H9 (cell line): ENCODE measurements around the gene NUP210. TPM values are rescaled to one million over a fixed set of nuclear protein-coding genes. Genes with fewer than 3 reads are reported as not detected.

Experiments used
- DNase-seq: peaks from one replicate; pipeline ENCODE4 v3.0.0-alpha.2; 2017
- H2AFZ ChIP-seq: one replicate; pipeline ENCODE4 v1.6.1; 2013; ENCODE audit warnings: mild to moderate bottlenecking, low read length, control low read depth, moderate library complexity
- H2AK5ac ChIP-seq: 2 replicates; pipeline ENCODE4 v1.6.1; 2013; ENCODE audit warnings: low read length, control low read depth, mixed read lengths; ENCODE audit not compliant: insufficient read length
- H2BK120ac ChIP-seq: one replicate; pipeline ENCODE4 v1.6.1; 2013; ENCODE audit warnings: low read depth, mild to moderate bottlenecking, low read length, control low read depth, inconsistent platforms; ENCODE audit not compliant: poor library complexity, severe bottlenecking
- H2BK12ac ChIP-seq: 2 replicates; pipeline ENCODE4 v1.6.1; 2013; ENCODE audit warnings: low read length, control low read depth, mixed read lengths, low read depth; ENCODE audit not compliant: insufficient read length
- H2BK15ac ChIP-seq: 2 replicates; pipeline ENCODE4 v1.6.1; 2013; ENCODE audit warnings: low read depth, low read length, control low read depth
- H2BK20ac ChIP-seq: one replicate; pipeline ENCODE4 v1.6.1; 2013; ENCODE audit warnings: low read depth, mild to moderate bottlenecking, low read length, control low read depth, inconsistent platforms; ENCODE audit not compliant: poor library complexity, severe bottlenecking
- H2BK5ac ChIP-seq: 2 replicates; pipeline ENCODE4 v1.6.1; 2013; ENCODE audit warnings: low read length, control low read depth, mixed read lengths; ENCODE audit not compliant: insufficient read length
- H3K14ac ChIP-seq: 2 replicates; pipeline ENCODE4 v1.6.1; 2013; ENCODE audit warnings: low read length, control low read depth; ENCODE audit not compliant: insufficient read depth
- H3K18ac ChIP-seq: 2 replicates; pipeline ENCODE4 v1.6.1; 2013; ENCODE audit warnings: low read depth, mild to moderate bottlenecking, mixed read lengths, low read length, control low read depth; ENCODE audit not compliant: insufficient read length
- H3K23ac ChIP-seq: 2 replicates; pipeline ENCODE4 v1.6.1; 2013; ENCODE audit warnings: low read length, control low read depth, mixed read lengths, low read depth; ENCODE audit not compliant: insufficient read length
- H3K23me2 ChIP-seq: 2 replicates; pipeline ENCODE4 v1.6.1; 2013; ENCODE audit warnings: low read depth, mild to moderate bottlenecking, mixed read lengths, low read length, control low read depth; ENCODE audit not compliant: insufficient read length, poor library complexity, severe bottlenecking
- H3K27ac ChIP-seq: 2 replicates; pipeline ENCODE4 v1.5.1; 2013; ENCODE audit warnings: low read length, control low read depth, mixed read lengths, low read depth; ENCODE audit not compliant: insufficient read length
- H3K27me3 ChIP-seq: 2 replicates; pipeline ENCODE4 v1.6.1; 2013; ENCODE audit warnings: low read length, control low read depth, inconsistent platforms; ENCODE audit not compliant: insufficient read depth
- H3K4ac ChIP-seq: 2 replicates; pipeline ENCODE4 v1.6.1; 2013; ENCODE audit warnings: low read depth, mild to moderate bottlenecking, control low read depth, inconsistent platforms, low read length, moderate library complexity
- H3K4me1 ChIP-seq: 2 replicates; pipeline ENCODE4 v1.6.1; 2013; ENCODE audit warnings: low read length, control low read depth, inconsistent platforms; ENCODE audit not compliant: insufficient read depth
- H3K4me2 ChIP-seq: 2 replicates; pipeline ENCODE4 v1.6.1; 2013; ENCODE audit warnings: low read length, control low read depth, mixed read lengths; ENCODE audit not compliant: insufficient read length, insufficient read depth
- H3K56ac ChIP-seq: 2 replicates; pipeline ENCODE4 v1.6.1; 2013; ENCODE audit warnings: low read depth, mild to moderate bottlenecking, mixed read lengths, low read length, control low read depth; ENCODE audit not compliant: insufficient read length
- H3K79me1 ChIP-seq: 2 replicates; pipeline ENCODE4 v1.6.1; 2013; ENCODE audit warnings: low read depth, mild to moderate bottlenecking, moderate library complexity, low read length, control low read depth, inconsistent platforms; ENCODE audit not compliant: insufficient read depth, poor library complexity, severe bottlenecking
- H3K79me2 ChIP-seq: 2 replicates; pipeline ENCODE4 v1.6.1; 2013; ENCODE audit warnings: low read length, control low read depth, inconsistent platforms; ENCODE audit not compliant: insufficient read depth
- H3K9ac ChIP-seq: 2 replicates; pipeline ENCODE4 v1.6.1; 2013; ENCODE audit warnings: low read length, control low read depth, mixed read lengths; ENCODE audit not compliant: insufficient read length; ENCODE audit errors: extremely low read depth
- H3K9me3 ChIP-seq: one replicate; pipeline ENCODE4 v1.6.1; 2013; ENCODE audit warnings: low read depth, low read length, inconsistent platforms; ENCODE audit not compliant: control insufficient read depth
- H3T11ph ChIP-seq: one replicate; pipeline ENCODE4 v1.6.1; 2013; ENCODE audit warnings: mild to moderate bottlenecking, low read length, control low read depth, inconsistent platforms
- H4K20me1 ChIP-seq: one replicate; pipeline ENCODE4 v1.6.1; 2013; ENCODE audit not compliant: control insufficient read depth, insufficient read length, insufficient read depth
- H4K5ac ChIP-seq: 2 replicates; pipeline ENCODE4 v1.6.1; 2013; ENCODE audit warnings: low read depth, mild to moderate bottlenecking, mixed read lengths, low read length, control low read depth; ENCODE audit not compliant: insufficient read length
- H4K8ac ChIP-seq: replicated peaks from 2 replicates; pipeline ENCODE4 v1.6.1; 2013; ENCODE audit warnings: low read length, control low read depth, mixed read lengths, low read depth; ENCODE audit not compliant: insufficient read length
- H4K91ac ChIP-seq: 2 replicates; pipeline ENCODE4 v1.6.1; 2013; ENCODE audit warnings: low read depth, mild to moderate bottlenecking, moderate library complexity, mixed read lengths, low read length, control low read depth; ENCODE audit not compliant: insufficient read length
- H3K27ac Mint-ChIP-seq, 3 experiments: 2 replicates in 2 of 3; 3 replicates in 1 of 3; pipeline ENCODE4 v1.8.0; 2020 to 2021; ENCODE audit warnings: mixed read lengths in 3 of 3, mild to moderate bottlenecking in 1 of 3, moderate library complexity in 1 of 3
- H3K27me3 Mint-ChIP-seq: 2 replicates; pipeline ENCODE4 v1.8.0; 2021; ENCODE audit warnings: low read depth, mild to moderate bottlenecking, moderate library complexity, mixed read lengths
- H3K36me3 Mint-ChIP-seq, 3 experiments: 2 replicates in 2 of 3; 3 replicates in 1 of 3; pipeline ENCODE4 v1.8.0; 2020 to 2021; ENCODE audit warnings: low read depth in 3 of 3, mixed read lengths in 3 of 3; ENCODE audit not compliant: insufficient read depth in 1 of 3
- H3K4me1 Mint-ChIP-seq, 2 experiments: 2 replicates each; pipeline ENCODE4 v1.8.0; 2020; ENCODE audit warnings: mixed read lengths in 2 of 2
- H3K4me3 Mint-ChIP-seq, 2 experiments: 2 replicates in 1 of 2; 3 replicates in 1 of 2; pipeline ENCODE4 v1.8.0; 2020 to 2021; ENCODE audit warnings: mild to moderate bottlenecking in 2 of 2, mixed read lengths in 2 of 2, moderate library complexity in 1 of 2
- H3K9me3 Mint-ChIP-seq, 2 experiments: 2 replicates in 1 of 2; 3 replicates in 1 of 2; pipeline ENCODE4 v1.8.0; 2020; ENCODE audit warnings: mild to moderate bottlenecking in 2 of 2, mixed read lengths in 2 of 2, moderate library complexity in 1 of 2
- CTCF ChIP-seq: fragments of 200-600 bp; sonication (generic); conservative IDR thresholded peaks from 3 replicates; pipeline ENCODE4 v1.8.0; 2021; ENCODE audit warnings: antibody characterized with exemption, mild to moderate bottlenecking
- WGBS: extraction: QIAGEN DNeasy Blood & Tissue Kit; methylation state at CpG from one replicate; pipeline ENCODE4 v1.1.7; 2013; ENCODE audit warnings: missing lambda C conversion rate, low lambda C conversion rate, mixed read lengths; ENCODE audit not compliant: insufficient read length; ENCODE audit errors: extremely low coverage; 5-methylcytosine and 5-hydroxymethylcytosine counted together
- total RNA-seq: library from RNA; stranded (reverse); gene quantifications from 2 replicates; pipeline ENCODE4 v1.2.1, GENCODE V29; 2021

Gene NUP210
- total RNA-seq, 1 experiment from 2014 or later = 48.8 TPM

DNA sequence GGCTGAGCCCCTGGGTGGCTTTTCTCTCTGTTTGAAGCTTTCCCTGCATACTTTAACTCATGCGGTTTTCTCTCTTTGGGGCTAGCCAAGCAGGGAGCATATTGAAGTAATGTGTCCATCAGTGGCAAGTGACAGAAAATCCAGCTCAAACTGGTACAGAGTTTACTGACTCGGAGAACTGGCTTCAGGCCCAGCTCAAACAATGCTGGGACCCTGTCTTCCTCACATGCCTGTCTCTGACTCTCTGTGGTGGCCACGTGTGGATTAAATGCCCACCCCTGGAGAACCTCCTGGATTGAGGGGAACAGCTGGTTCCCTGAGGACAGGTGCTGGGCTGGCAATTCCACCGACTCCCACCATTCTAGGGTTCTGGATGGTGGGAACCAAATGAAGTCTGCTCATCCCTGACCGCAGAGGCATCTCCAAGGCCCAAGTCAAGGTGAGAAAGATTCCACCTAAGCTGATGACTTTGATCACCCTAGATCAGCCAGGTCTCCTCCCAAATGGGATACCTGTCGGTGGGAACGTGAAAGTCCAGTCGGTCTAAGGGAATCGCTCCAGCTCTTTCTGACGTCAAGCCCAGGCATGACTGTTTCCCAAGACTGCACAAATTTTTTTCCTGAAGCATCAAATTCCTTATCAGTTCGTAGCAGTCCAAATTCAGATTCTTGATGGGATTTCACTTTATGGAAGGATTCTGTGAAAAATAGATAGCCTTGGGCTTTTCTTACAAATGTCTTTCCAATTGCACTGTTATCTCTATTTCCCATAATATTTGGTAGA, 43.7 kb upstream of the NUP210 start:
- no peaks in the 10 kb centered on the region; the same call in 1 of the 2 replicates for H3K27me3 ChIP-seq
- no peak overlapping the region for H2BK15ac ChIP-seq
- H3K79me2 ChIP-seq = no peaks in the 10 kb centered on the region
- no peak overlapping the region for H2AFZ ChIP-seq
- no peak overlapping the region for H3K56ac ChIP-seq
- no peak overlapping the region for H4K8ac ChIP-seq
- no peak overlapping the region for H3K27ac ChIP-seq
- no peak overlapping the region for H2BK20ac ChIP-seq
- WGBS = no CpG with 5 or more reads among the region's 11 CpGs
- H3K9me3 Mint-ChIP-seq = no peaks in the 10 kb centered on the region; a peak in 1 of 5 replicates
- no peak overlapping the region for H3K4me2 ChIP-seq
- H2BK120ac ChIP-seq = no peak overlapping the region
- H3K4ac ChIP-seq = no peak overlapping the region
- H4K91ac ChIP-seq = no peak overlapping the region
- peaks cover 4 to 9% of the 10 kb centered on the region in 2 experiments for H3K4me1 Mint-ChIP-seq
- no peak overlapping the region for H3T11ph ChIP-seq
- H3K18ac ChIP-seq = no peak overlapping the region
- H3K9ac ChIP-seq = no peak overlapping the region
- H3K4me3 Mint-ChIP-seq = no peak overlapping the region
- no peak overlapping the region for H3K14ac ChIP-seq
- H3K27ac Mint-ChIP-seq = no peak overlapping the region
- TF ChIP-seq CTCF = no peak
- DNase-seq = no peak
- H3K9me3 ChIP-seq = no peaks in the 10 kb centered on the region
- no peaks in the 10 kb centered on the region for H4K20me1 ChIP-seq
- no peak overlapping the region for H2BK5ac ChIP-seq
- H3K23ac ChIP-seq = no peak overlapping the region
- H2BK12ac ChIP-seq = no peak overlapping the region
- no peaks in the 10 kb centered on the region for H3K4me1 ChIP-seq
- no peak overlapping the region for H4K5ac ChIP-seq
- H3K36me3 Mint-ChIP-seq = no peaks in the 10 kb centered on the region
- H3K27me3 Mint-ChIP-seq = peaks cover 48% of the 10 kb centered on the region
- H3K79me1 ChIP-seq = no peaks in the 10 kb centered on the region
- no peak overlapping the region for H2AK5ac ChIP-seq
- H3K23me2 ChIP-seq = no peaks in the 10 kb centered on the region
